ENCODE results near the gene TMEM54.

GRCh38 chr1:32946413-32946812 lies 45.2 kb upstream of the TMEM54 start:
- TF ChIP-seq CTCF (IDR thresholded peaks at IDR 0.05) (no peak), EZH2 (IDR thresholded peaks at IDR 0.05; ENCODE audit: borderline replicate concordance, insufficient read depth, low read depth, low read length, poor library complexity, severe bottlenecking) (no peak)
